Measurements from ENCODE around the gene ARPC2. TPM values are rescaled to one million over a fixed set of nuclear protein-coding genes. Genes with fewer than 3 reads are reported as not detected.

ARPC2 gene
- total RNA-seq, 1 experiment from 2014 or later: 273 TPM

DNA sequence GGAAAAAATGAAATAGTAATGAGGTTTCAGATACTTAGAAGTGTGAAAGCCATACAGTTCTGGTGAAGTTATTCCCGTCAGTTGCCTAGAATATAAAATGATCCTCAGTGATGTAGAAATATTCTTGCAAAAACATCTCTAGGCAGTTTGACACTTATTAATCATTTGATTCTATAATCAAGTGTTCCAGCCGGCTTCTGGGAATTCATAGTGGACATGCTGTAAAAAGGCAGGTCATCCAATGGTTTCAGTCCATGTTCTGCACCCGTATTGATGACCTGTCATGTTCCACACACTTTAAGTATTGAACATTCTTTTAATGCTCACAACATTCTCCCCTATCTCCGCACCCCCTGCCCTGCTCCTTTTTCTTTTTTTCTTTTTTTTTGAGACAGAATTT lies 19.8 kb downstream of the ARPC2 start:
- Histone ChIP-seq H3K27ac (no peak overlapping the region), H3K9me3 (ENCODE audit: insufficient read depth, low read depth) (no peaks in the 10 kb centered on the region), H3F3A (ENCODE audit: insufficient read depth, low read depth) (peaks cover 10% of the 10 kb centered on the region; the same call in 1 of the 2 replicates), H3K9me2 (ENCODE audit: insufficient read depth) (no peaks in the 10 kb centered on the region), H4K20me1 (ENCODE audit: insufficient read depth) (no peaks in the 10 kb centered on the region; the same call in 1 of the 2 replicates), H3K79me2 (ENCODE audit: low read depth) (no peaks in the 10 kb centered on the region; the same call in 1 of the 2 replicates), H3K4me2 (no peak overlapping the region), H3K36me3 (ENCODE audit: low read depth) (peaks cover 55% of the 10 kb centered on the region), H3K4me3 (no peak overlapping the region), H3K4me1 (replicated peaks; ENCODE audit: insufficient read depth) (no peaks in the 10 kb centered on the region), H3K27me3 (ENCODE audit: insufficient read depth, low read depth) (no peaks in the 10 kb centered on the region), H2AFZ (no peak overlapping the region)
- BruUV-seq (replicated peaks): no TSS peak
- intact Hi-C loops (cut with micrococcal nuclease; ENCODE audit: unreplicated experiment): no loop called here
- CTCF ChIA-PET: no interaction called here
- POLR2A ChIA-PET (ENCODE audit: unreplicated experiment): no interaction called here
- no peak for DNase-seq
- no peak for TF ChIP-seq EZH2 (IDR thresholded peaks at IDR 0.05; ENCODE audit: low read depth)
- TF ChIP-seq, protein P1, sequence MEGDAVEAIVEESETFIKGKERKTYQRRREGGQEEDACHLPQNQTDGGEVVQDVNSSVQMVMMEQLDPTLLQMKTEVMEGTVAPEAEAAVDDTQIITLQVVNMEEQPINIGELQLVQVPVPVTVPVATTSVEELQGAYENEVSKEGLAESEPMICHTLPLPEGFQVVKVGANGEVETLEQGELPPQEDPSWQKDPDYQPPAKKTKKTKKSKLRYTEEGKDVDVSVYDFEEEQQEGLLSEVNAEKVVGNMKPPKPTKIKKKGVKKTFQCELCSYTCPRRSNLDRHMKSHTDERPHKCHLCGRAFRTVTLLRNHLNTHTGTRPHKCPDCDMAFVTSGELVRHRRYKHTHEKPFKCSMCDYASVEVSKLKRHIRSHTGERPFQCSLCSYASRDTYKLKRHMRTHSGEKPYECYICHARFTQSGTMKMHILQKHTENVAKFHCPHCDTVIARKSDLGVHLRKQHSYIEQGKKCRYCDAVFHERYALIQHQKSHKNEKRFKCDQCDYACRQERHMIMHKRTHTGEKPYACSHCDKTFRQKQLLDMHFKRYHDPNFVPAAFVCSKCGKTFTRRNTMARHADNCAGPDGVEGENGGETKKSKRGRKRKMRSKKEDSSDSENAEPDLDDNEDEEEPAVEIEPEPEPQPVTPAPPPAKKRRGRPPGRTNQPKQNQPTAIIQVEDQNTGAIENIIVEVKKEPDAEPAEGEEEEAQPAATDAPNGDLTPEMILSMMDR (conservative IDR thresholded peaks at IDR 0.05): no peak

DNA sequence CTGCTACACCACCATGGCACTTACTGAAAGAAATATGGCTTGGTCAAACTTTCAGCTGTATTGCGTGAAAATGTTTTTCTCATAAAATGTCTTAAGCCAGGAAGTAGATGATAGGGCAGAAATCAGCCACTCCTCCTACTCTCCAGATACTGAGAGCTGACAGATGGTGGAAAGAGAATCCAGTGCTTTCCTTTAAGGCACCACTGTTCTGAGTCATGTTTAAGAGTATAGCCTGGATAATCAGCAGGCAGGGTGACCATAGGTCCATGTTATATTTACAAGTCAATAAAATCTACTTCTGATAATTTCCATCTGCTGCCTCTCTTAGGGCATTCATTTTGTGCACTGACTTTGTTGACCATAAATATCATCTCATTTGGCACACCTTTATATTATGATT lies 21.9 kb downstream of the ARPC2 start:
- no peaks in the 10 kb centered on the region for H3K9me3 ChIP-seq (ENCODE audit: insufficient read depth, low read depth)
- CTCF ChIA-PET: interaction anchor here (0.7 kb wide), 1 partner anchor 237 kb away, joined by 5 read pairs; no protein-coding TSS in a partner anchor
- H3K9me2 ChIP-seq (ENCODE audit: insufficient read depth): no peaks in the 10 kb centered on the region
- no peaks in the 10 kb centered on the region for H3K27me3 ChIP-seq (ENCODE audit: insufficient read depth, low read depth)
- no peak for DNase-seq
- H3K4me3 ChIP-seq: no peak overlapping the region
- no peaks in the 10 kb centered on the region; the same call in 1 of the 2 replicates for H4K20me1 ChIP-seq (ENCODE audit: insufficient read depth)
- no TSS peak for BruUV-seq (replicated peaks)
- H3K79me2 ChIP-seq (ENCODE audit: low read depth): no peaks in the 10 kb centered on the region
- H3F3A ChIP-seq (ENCODE audit: insufficient read depth, low read depth): peaks cover 15% of the 10 kb centered on the region; the same call in 1 of the 2 replicates
- no peak overlapping the region for H3K27ac ChIP-seq
- intact Hi-C loops (cut with micrococcal nuclease; ENCODE audit: unreplicated experiment): no loop called here
- no peak overlapping the region for H2AFZ ChIP-seq
- no peaks in the 10 kb centered on the region for H3K4me1 ChIP-seq (replicated peaks; ENCODE audit: insufficient read depth)
- POLR2A ChIA-PET (ENCODE audit: unreplicated experiment): no interaction called here
- H3K4me2 ChIP-seq: no peak overlapping the region
- TF ChIP-seq, protein P1 (conservative IDR thresholded peaks at IDR 0.05): no peak
- TF ChIP-seq EZH2 (IDR thresholded peaks at IDR 0.05; ENCODE audit: low read depth): no peak
- peaks cover 57% of the 10 kb centered on the region for H3K36me3 ChIP-seq (ENCODE audit: low read depth)

DNA sequence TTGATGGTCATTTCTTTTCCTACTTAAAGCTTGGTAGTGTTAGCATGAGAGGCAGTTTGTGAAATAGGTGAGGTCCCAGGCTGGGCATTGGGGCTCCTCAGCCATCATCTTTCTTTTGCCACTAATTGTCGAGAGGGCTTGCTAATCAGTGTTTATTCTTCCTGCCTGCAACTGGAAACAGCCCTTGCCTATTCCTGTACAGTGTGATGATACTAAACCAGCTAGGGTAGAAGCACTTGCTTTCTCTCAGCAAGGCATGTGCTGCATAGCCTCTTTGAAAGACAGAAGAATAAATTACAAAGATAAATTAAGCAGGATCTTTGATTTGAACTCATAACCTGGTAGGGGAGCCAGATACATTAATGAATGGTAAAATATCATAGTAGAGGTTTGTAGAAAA lies 27.2 kb downstream of the ARPC2 start:
- Histone ChIP-seq H3K9me3 (ENCODE audit: insufficient read depth, low read depth) (no peaks in the 10 kb centered on the region), H3K4me1 (replicated peaks; ENCODE audit: insufficient read depth) (no peaks in the 10 kb centered on the region), H3K27me3 (ENCODE audit: insufficient read depth, low read depth) (no peaks in the 10 kb centered on the region), H3K9me2 (ENCODE audit: insufficient read depth) (no peaks in the 10 kb centered on the region), H3K4me2 (no peak overlapping the region), H3K27ac (no peak overlapping the region), H3F3A (ENCODE audit: insufficient read depth, low read depth) (0 out of 2 replicates have a peak, but pooled peaks cover 7% of the 10 kb centered on the region), H3K79me2 (ENCODE audit: low read depth) (no peaks in the 10 kb centered on the region), H4K20me1 (ENCODE audit: insufficient read depth) (no peaks in the 10 kb centered on the region), H3K36me3 (ENCODE audit: low read depth) (peaks cover 24% of the 10 kb centered on the region), H3K4me3 (no peak overlapping the region), H2AFZ (no peak overlapping the region)
- TF ChIP-seq, protein P1 (conservative IDR thresholded peaks at IDR 0.05): no peak
- TF ChIP-seq EZH2 (IDR thresholded peaks at IDR 0.05; ENCODE audit: low read depth): no peak
- POLR2A ChIA-PET (ENCODE audit: unreplicated experiment): no interaction called here
- no peak for DNase-seq
- CTCF ChIA-PET: no interaction called here
- intact Hi-C loops (cut with micrococcal nuclease; ENCODE audit: unreplicated experiment): no loop called here
- no TSS peak for BruUV-seq (replicated peaks)
